GM18867 (cell line): Measurements from ENCODE around the gene RFC1.

Experiments used
- ATAC-seq: cut with Tn5 transposase; IDR thresholded peaks from one replicate; pipeline ENCODE4 v1.9.1; 2021; ENCODE audit warnings: mild to moderate bottlenecking, moderate library complexity; ENCODE audit not compliant: unreplicated experiment

Gene RFC1

GRCh38 chr4:39357002-39357401 is 9.2 kb downstream of the RFC1 start:
- peak; percentile 31 for ATAC-seq

- no peak for ATAC-seq
Observed at GRCh38 chr4:39354254-39354552, 12.0 kb downstream of the RFC1 start.

DNA sequence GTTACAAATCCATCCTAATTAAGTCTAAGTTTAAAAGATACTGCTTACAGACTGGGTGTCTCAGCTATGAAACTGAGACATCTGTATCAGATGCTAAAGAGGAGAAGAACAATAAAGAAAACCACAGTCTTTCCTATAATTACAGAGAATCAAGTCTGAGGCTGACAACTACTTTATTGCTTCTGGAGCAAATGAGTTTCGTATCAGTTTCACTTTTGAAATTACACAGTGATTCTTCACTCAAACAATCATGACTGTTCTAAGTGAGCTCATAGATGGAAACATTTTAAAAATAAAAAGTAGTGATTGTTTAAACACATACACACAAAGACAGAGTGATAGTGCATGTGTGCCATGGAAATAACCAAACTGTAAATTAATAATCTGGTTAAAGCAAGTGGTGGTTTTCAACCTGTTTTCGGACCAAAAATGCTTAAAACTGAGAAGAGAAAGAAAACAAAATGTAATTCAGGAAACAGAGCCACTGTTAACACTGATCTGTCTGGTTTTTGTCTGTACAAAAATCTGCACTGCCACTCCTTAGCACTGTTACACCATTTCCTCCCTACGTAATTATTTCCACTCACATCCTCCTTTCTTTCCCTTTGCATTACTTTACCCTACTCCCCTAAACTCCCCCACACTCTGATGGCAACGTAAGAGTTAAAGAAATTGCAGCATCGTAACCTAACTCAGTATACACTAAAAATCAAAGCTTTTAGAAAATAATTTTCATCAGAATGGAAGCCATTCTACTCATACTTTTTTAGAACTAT is 12.5 kb downstream of the RFC1 start:
- peak; percentile 79 for ATAC-seq

DNA sequence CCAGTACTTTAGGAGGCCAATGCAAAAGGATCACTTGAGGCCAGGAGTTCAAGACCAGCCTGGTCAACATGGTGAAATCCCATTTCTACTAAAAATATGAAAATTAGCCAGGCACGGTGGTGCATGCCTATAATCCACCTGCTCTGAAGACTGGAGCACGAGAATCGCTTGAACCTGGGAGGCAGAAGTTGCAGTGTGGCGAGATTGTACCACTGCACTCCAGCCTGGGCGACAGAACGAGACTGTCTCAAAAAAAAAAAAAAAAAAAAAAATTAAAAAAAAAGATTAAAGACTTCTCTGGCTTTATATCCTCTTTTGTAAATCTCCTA is 13.0 kb downstream of the RFC1 start:
- ATAC-seq = peak; percentile 13

DNA sequence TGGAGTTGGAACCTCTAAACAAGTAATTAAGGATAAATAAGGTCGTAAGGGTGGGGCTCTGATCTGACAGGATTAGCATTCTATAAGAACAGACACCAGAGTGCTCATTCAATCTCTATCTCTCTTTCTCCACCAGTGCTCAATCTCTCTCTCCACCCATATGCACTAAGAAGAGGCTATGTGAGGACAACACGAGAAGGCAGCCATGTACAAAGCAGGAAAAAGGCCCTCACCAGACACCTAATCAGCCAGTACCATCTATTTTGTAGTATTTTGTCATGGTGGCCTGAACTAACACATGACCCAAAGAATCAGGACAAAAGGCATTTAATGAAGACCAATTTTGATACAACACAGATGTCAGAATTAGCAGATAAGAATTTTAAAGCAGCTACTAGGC is 16.8 kb downstream of the RFC1 start:
- ATAC-seq = no peak

- no peak for ATAC-seq
Observed at GRCh38 chr4:39348371-39349315, 17.5 kb downstream of the RFC1 start.

DNA sequence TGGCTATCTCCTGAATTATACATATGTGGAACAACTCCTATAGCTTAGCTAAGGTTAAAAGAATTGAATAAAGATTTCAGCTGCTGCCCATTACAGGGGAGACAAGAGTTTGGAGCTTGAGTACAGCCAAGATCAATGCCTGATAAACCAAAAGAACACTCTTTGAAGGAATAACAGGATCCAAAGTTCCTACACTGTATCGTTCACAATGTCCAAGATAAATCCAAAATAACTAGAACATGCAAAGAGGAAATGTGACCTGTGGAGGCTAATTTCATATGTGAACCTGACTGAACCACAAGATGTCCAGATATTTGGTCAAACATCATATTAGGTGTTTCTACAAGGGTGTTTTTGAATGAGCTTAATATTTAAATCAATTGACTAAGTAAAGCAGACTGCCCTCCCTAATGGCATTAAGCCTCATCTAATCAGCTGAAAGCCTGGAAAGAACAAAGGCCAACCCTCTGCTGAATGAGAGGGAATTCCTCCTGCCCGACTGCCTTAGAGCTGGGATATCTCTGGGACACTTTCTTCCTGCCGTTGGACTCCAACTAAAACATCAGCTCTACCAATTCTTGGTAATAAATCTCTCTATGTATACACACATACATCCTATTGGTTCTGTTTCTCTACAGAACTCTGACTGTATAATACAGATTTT is 19.2 kb downstream of the RFC1 start:
- no peak for ATAC-seq

DNA sequence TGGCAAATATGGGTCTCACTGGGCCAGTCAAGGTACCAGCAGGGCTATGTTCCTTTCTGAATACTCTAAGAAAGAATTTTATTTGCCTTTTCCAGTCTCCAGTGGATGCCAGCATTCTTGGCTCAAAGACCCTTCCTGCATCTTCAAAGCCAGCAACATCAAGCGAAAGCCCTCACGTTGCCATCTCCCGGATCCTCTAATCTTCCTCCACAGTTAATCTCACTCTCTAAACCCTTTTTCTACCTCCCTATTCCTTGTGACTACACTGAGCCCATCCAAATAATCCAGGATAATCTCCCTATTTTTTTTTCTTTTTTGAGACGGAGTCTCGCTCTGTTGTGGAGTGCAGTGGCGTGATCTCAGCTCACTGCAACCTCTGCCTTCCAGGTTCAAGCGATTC is 23.4 kb downstream of the RFC1 start:
- ATAC-seq = no peak

DNA sequence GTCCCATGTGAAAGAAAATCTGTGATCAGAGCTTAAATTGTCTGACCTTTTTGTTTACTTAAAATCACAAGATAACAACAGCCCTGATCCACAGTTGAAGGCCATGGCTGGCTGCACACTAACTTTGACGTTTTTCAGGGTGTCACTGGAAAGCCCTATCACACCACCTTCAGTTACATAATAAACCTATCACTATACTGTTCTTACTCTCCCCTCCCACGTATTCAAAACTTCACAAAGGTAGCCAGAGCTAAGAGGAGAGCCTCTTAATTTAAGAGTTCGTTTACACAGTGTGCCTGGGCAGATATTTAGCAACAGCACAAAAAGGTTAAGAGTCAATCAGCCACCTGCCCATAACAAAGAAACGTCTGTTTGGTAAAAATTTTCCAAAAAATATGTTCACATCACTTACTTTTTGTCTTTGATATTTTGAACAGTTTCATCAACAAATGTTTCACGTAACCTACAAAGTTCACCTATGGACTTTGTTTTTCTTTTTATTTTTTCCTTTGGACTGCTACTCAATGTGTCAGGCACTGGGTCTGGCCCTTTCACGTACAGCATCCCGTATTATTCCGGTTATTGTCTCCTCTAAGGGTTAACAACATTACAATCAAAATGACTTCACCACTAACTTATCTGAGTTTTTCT is 25.0 kb downstream of the RFC1 start:
- no peak for ATAC-seq

DNA sequence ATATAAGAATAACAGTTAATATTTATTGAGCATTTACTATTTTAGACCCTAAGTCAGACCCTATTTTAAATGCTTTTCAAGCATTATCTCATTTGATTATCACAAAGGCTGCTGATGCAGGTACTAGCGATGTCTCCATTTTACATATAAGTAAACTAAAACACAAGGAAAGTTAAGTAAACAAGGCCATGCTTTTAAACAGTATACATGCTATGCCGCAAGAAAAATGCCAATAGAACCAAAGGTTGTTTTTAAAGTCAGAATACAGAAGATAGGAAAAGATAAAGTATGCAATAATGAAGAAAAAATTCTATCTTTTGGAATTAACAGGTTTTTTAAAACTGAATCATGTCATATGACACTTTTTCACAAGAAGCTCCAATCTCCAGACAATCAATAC is 26.2 kb downstream of the RFC1 start:
- no peak for ATAC-seq

- ATAC-seq = no peak
Observed at GRCh38 chr4:39337841-39338240, 28.3 kb downstream of the RFC1 start.

DNA sequence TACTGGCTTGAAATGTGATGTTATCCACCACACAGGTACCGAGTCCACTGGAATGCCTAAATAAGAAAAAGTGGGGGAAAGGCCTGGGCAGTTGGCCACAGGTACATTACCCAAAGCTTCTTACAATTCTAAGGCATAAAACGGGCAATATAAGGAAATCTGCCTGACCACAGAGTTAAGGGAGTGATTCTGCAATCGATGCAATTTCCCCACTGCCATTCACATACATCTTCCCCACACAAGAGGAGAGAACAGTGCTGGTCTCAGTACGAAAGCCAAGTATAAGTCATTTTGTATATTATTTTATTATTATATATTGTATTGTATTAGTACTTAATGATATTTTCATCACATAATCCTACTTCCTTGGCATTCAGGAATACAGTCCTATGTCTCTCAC is 30.6 kb downstream of the RFC1 start:
- ATAC-seq = no peak

DNA sequence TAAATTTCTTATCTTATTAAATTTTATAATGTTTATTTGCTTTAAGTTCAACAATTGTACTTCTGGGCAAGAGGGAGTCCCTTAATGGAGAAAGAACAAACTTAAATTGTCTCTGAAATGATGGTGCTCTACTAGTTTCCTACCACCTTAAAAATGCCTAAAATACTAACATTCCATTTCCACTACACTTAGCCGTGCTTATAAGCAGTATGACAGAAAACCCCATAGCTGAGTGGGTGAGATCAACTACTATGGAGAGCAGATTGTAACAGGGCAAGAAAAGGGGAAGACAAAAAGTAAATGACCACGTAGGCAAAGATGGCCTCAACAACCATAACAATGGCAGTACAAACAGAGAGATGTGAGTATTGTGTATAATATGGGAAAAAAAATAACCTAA is 35.0 kb downstream of the RFC1 start:
- ATAC-seq = no peak

- no peak for ATAC-seq
Observed at GRCh38 chr4:39330353-39330752, 35.8 kb downstream of the RFC1 start.

GRCh38 chr4:39326468-39326977 is 39.6 kb downstream of the RFC1 start:
- no peak for ATAC-seq

DNA sequence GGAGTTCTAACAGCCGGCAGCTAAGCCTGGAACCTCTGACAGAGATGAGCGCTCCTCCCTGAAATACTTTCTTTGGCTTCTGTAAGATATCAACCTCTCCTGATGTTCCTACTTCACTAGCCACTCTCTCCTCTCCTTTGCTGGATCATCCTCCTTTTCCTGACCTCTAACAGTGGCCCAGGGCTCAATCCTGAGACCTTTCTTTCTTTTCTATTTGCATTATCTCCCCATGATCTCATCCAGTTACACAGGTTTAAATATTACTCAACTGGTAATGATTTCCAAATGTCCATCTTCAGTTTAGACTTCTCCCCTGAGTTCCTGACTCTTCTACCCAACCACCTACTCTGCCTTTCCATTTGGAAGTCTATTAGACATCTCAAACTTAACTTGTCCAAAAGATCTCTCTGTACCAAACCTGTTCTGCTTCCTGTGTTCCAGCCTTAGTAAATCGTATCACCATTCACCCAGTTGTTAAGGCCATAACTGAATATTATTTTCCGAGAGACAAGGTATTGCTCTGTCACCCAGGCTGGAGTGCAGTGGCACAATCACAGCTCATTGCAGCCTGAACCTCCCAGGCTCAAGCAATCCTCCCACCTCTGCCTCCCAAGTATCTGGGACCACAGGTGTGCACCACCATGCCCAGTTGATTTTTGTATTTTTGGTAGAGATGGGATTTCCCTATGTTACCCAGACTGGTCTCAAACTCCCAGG is 41.1 kb downstream of the RFC1 start:
- no peak for ATAC-seq

GRCh38 chr4:39324446-39324845 is 41.7 kb downstream of the RFC1 start:
- ATAC-seq = no peak

GRCh38 chr4:39323821-39324220 is 42.3 kb downstream of the RFC1 start:
- no peak for ATAC-seq

- ATAC-seq = no peak
Observed at GRCh38 chr4:39320381-39321115, 45.6 kb downstream of the RFC1 start.

DNA sequence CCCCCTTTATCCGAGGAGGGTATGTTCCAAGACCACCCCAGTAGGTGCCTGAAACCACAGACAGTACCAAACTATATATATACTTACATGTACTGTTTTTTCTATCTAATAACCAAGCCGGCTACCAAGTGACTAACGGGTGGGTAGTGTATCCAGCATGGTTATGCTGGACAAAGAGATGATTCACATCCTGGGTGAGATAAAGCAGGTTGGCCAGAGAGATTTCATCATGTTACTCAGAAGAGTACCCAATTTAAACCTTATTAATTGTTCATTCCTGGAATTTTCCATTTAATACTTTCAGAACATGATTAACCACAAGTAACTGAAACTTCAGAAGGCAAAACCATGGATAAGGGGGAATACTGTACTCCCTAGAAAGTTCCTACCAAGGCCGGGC is 46.5 kb downstream of the RFC1 start:
- ATAC-seq = no peak
